Kidney tubule cell (primary cell): ENCODE data around the gene CAPN10.
"Not testable (repeated sequence)": the region's sequence is repeated elsewhere in the genome, so short reads cannot be mapped to it uniquely, and the experiment has no call there.

Source experiments
- DNase-seq: peaks from one replicate; pipeline ENCODE4 v3.0.0-alpha.2; 2018; ENCODE audit warnings: low spot score

The CAPN10 gene

GRCh38 chr2:240602266-240603050 is 15.9 kb downstream of the CAPN10 start:
- DNase-seq, result no peak

- DNase-seq, result no peak
These were observed 16.7 kb downstream of the CAPN10 start for GRCh38 chr2:240603081-240603835.

GRCh38 chr2:240603846-240604245 is 17.3 kb downstream of the CAPN10 start:
- no peak for DNase-seq

- peak; percentile 86 for DNase-seq
These were observed 17.9 kb downstream of the CAPN10 start for GRCh38 chr2:240604291-240604938.

GRCh38 chr2:240604939-240605716 is 18.6 kb downstream of the CAPN10 start:
- DNase-seq, result no peak

- no peak for DNase-seq
These were observed 19.6 kb downstream of the CAPN10 start for GRCh38 chr2:240605867-240606743.

GRCh38 chr2:240611601-240612210 is 25.2 kb downstream of the CAPN10 start:
- no peak for DNase-seq

GRCh38 chr2:240613781-240614180 is 27.2 kb downstream of the CAPN10 start:
- DNase-seq, result no peak

GRCh38 chr2:240614391-240614790 is 27.9 kb downstream of the CAPN10 start:
- DNase-seq, result no peak

- DNase-seq, result no peak
These were observed 28.9 kb downstream of the CAPN10 start for GRCh38 chr2:240615396-240615795.

- DNase-seq, result no peak
These were observed 29.4 kb downstream of the CAPN10 start for GRCh38 chr2:240615820-240616547.

- not testable (repeated sequence) for DNase-seq
These were observed 30.5 kb downstream of the CAPN10 start for GRCh38 chr2:240616860-240617666.

- no peak for DNase-seq
These were observed 32.2 kb downstream of the CAPN10 start for GRCh38 chr2:240618776-240619175.

GRCh38 chr2:240619506-240620148 is 33.1 kb downstream of the CAPN10 start:
- peak; percentile 11 for DNase-seq

GRCh38 chr2:240620149-240620731 is 33.7 kb downstream of the CAPN10 start:
- no peak for DNase-seq

- DNase-seq, result no peak
These were observed 34.3 kb downstream of the CAPN10 start for GRCh38 chr2:240620859-240621258.

- DNase-seq, result no peak
These were observed 35.5 kb downstream of the CAPN10 start for GRCh38 chr2:240622060-240622411.

GRCh38 chr2:240622531-240623235 is 36.1 kb downstream of the CAPN10 start:
- DNase-seq, result peak; percentile 13
